Limb (tissue), 2 donors: ENCODE measurements around the gene LMNTD2.
"Not testable (repeated sequence)": the region's sequence is repeated elsewhere in the genome, so short reads cannot be mapped to it uniquely, and the experiment has no call there.

Experiments used
- DNase-seq, 2 donors: peaks; one replicate each; pipeline ENCODE4 v3.0.0-alpha.2; 2016; ENCODE audit errors: extremely low spot score in 2 of 2

Gene LMNTD2

DNA sequence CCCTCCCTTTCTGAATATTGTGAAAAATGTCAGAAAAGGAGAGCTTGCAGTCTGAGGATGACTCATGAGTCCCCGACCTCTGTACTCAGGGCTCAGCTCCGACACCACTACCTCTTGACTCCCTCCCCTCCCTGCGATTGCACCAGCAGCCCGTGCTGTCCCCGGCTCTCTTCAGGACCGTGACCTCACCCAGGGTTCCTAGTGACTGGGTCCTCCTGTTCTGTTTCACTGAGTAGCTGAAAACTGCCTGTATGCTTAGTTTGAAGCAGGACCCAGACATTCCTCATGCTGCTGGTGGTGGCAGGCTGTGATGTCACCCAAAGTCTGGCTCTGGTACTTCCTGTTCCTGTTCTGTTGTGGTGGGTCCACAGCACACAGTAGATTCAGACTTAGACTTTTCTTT is 27.4 kb upstream of the LMNTD2 start:
- DNase-seq: no peak

DNA sequence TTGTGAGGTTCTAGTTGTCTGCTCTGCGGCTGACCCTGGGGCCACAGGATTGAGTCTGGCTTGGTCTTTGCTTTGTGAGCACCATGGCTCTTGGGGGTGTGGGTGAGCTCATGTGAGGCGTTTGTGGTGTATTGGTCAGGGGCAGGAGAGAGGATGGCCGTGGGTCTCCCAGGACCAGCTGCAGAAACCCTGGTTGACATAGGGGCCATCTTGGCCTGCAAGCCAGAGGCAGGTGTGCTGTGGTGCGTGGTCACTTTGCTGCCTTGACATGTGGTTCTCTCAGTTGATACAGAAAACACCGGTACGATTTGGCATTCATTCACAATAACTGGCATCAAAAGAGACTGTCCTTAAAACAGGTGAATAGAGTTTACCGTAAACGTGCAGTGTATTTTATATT is 27.0 kb upstream of the LMNTD2 start:
- DNase-seq: no peak

DNA sequence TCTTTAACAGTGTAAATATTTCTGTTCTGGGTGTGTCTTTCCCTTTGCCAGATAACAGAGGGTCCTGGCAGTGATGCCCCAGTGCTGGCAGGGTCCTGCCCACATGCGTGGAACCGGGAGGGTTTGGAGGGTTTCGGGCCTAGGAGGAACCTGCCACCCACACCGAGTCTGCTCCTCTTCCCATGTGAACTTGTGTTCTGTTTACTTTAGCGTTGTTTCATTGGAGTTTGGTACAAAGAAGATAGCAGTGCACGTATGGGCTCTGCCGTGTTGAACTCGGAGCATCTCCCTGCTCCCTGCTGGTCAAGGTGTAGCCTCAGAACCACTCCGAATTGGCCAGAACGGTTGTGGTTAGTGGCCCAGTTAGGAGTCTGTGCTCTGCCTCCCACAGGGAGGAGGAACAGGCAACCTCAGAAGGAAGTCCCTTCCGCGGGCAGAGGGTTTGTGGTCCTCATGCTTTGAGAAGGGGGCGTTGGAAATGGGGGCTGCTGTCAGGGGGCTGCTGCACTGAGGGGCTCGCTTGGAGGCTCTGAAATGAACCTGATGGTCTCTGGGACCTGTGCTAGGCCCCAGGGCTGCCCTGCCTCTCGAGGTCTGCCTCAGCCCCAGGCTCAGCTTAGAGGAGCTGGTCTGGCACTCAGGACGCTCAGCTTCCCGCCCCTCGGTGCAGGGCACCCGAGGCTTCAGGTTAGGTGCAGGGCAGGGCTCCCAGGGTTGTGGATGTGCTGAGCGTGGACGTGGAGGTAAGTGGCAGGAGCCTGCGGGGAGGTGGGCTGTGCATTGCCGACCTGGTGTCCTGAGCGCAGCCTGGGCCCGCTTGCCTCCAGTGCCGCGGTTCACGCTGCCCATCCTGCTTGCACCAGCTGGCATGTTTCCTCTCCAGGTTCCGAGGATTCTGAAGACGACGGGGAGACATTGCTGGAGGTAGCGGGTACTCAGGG is 26.1 kb upstream of the LMNTD2 start:
- DNase-seq: no peak

DNA sequence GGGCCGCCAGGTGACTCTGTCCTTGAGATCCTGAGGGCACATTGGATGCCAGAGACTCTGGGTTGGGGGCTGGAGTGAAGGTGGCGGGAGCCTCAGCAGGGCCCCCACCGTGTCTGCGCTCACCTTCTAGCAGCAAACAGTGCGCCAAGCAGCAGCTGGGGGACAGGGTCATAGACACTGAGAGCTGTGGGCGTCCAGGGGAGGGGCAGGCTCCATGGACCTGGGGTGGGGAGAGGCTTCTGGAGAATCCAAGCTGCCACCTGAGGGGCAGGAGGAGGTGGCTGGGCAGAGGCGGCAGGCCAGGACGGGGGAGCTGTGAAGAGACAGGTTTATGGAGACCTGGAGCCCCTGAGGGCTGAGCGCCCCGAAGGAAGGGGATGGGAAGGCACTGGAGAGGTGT is 23.7 kb upstream of the LMNTD2 start:
- no peak for DNase-seq

DNA sequence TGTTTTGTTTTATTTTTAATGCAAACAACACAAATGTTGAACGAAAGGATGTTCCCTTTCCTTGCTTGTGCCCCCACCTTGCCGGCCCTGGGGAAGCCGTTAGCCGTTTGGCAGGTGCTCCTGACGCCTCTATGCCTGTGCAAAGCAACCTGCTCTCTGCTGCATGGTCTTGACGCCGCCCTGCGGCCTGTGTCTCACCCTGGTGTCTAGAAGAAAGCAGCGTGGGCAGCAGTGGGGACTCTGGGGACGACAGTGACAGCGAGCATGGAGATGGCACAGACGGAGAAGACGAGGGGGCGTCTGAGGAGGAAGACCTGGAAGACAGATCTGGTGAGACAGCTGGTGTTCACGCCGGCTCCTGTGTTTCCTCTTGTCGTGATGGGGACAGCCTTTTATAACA is 21.2 kb upstream of the LMNTD2 start:
- DNase-seq: no peak

DNA sequence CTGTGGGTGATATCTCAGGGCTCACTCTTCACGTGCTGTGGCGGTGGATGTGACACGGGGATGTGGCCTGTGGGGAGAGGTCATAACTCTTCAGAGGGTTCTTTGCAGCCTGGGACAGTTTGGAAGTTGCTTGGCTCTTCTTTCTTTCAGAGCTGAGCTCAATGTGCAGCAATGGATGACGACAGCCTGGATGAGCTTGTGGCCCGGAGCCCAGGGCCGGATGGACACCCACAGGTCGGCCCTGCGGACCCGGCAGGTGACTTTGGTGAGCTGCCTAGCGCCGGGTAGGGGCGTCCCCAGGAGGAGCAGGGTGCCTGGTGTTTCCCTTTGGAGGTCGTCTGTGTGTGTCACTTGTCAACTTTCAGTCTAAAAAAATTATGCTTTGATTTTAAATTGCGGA is 20.8 kb upstream of the LMNTD2 start:
- DNase-seq: no peak

DNA sequence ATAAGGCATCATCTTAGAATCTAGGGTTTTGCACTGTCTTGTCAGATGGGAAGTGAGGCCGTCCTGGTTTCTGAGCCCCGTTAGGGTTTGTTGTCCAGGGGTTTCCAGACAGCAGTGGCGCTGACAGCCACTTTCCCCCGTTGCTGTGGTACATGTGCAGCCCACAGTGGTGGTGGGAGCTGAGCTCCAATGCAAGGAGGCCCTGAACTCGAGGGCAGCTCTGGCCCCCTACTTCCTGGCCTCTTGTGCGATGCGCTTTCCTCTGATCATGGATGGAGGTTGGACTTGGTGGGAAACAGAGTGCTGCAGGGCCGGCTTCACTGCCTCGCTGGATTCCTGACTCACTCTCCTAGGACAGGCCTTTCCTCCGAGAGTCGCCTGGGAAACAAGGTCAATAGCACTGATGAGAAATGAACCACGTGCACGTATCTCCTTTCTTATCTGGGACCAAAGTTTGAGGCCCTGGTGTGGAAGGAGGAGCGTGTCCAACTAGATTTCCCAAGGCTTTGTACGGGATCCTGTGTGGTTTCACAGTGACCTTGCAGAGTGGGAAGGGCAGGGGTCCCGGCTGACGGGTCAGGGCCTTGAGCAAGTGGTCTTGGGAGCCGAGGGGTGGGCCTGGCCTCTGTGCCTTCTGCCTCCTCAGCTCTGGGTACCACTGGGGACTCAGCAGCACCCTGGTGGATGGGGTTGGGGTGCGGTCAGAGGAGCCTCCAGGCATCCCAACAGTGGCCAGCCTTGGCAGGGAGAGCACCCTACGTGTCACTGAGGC is 19.5 kb upstream of the LMNTD2 start:
- DNase-seq: no peak

DNA sequence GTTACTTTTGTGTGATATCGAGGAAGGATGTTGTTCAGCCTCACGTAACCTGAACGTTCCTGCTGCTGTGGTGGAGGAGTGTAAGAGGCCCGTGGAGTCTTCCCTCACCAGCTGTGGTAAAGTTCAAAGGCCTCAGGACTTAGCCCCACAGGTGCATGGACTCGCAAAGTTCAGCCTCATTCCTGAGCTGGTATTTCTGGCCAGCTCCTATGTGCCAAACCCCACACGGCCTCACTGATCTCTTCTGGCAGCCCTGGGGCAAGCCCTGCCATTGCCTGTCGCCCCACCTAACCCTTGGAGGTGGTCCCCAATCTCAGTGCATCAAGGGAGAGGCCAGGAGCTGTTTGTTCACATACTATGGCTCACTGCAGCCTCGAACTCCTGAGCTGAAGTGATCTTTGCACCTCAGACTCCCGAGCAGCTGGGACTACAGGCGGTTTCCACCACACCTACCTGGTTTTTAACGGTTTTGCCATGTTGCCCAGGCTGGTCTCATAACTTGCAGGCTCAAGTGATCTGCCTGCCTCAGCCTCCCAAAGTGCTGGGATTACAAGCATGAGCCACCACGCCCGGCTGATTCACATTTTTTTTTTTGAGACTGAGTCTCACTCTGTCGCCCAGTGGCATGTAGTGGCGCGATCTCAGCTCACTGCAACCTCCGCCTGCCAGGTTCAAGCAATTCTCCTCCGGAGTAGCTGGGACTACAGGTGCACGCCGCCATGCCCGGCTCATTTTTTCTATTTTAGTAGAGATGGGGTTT is 17.9 kb upstream of the LMNTD2 start:
- no peak for DNase-seq

DNA sequence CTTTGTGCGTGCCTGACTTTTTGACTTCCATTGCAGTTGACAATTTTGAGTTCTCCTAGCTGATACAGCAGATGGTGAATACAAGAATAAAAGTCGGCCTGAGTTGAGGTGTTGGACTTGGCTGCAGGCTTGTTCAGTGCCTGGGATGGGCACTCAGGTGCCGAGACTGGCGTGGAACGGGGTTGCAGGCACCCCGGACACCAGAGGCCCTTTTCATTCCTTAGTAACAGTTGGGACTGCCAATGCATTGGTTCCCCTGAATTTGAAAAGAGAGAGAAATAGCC is 17.0 kb upstream of the LMNTD2 start:
- no peak for DNase-seq

DNA sequence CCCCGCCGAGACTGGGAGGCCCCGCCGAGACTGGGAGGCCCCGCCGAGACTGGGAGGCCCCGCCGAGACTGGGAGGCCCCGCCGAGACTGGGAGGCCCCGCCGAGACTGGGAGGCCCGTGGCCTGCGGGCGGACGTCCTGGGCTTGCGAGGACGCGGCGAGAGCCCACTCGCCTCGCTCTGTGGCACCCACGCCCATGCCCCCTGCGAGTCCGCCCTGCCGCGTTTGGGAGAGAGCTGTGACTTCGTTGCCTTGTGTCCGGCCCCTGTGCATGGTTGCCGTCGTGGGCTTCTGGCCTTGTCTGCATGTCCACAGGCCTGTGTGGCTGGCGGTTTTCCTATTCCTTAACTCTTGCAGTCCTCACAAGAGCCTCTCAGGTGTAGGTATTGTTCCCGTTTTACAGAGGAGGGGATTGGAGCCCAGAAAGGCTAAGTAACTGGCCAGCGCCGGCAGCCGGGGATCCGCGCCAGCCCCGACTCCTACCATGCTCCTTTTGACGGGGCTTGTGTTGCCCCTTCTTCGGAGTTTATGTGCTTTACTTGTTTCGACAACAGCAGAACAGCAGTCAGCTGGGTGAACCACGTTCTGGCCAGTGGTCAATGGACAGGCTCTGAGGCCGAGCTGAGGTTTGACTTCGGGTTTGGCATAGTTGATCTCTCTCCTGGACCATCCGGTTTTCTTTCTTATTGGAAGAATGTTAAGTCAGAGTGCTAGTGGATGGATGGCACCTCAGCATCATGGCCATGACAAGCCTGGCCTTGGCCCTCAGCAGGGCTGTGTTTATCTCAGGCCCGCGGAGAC is 16.5 kb upstream of the LMNTD2 start:
- DNase-seq: no peak

DNA sequence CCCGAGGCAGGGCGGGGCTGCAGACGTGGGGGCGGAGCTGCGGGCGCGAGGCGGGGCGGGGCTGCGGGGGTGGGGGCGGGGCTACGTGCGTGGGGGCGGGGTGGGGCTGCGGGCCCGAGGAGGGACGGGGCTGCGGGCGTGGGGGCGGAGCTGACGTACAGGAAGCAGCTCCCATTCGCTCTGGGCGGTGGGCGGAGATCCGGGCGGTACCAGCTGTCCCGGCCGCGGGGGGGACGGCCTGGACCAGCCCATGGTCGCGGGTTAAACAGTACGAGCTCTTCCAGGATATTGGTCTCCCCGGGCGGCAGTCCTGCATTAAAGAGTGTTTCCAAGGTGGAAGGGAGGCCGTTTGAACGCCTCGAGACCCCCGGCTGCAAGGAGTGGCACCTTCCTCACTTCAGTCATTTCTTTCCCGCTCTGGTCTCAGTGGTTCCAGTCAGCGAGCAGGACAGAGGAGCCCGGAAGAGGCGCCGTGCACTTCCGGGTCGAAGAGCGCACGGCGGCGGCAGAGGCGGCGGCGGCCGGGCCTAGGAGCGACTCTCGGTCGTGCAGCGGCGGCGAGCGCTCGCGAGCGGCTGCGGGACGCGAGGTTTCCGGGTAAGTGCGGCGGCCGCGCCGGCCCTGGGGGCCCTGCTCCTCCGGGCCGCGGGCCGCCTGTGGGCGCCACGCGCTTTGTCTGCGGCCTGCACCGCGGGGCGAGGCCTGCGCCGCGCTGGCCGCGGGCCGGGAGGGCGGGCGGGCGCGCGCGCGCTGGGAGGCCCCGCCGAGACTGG is 15.6 kb upstream of the LMNTD2 start, which contains the start of gene PHRF1:
Gene PHRF1 (plus strand): TSS at position 475 of the 773 bp plus-strand sequence. CDS start 5,043 bp downstream, outside the sequence.
- peak; percentile 95 to 98 for DNase-seq

DNA sequence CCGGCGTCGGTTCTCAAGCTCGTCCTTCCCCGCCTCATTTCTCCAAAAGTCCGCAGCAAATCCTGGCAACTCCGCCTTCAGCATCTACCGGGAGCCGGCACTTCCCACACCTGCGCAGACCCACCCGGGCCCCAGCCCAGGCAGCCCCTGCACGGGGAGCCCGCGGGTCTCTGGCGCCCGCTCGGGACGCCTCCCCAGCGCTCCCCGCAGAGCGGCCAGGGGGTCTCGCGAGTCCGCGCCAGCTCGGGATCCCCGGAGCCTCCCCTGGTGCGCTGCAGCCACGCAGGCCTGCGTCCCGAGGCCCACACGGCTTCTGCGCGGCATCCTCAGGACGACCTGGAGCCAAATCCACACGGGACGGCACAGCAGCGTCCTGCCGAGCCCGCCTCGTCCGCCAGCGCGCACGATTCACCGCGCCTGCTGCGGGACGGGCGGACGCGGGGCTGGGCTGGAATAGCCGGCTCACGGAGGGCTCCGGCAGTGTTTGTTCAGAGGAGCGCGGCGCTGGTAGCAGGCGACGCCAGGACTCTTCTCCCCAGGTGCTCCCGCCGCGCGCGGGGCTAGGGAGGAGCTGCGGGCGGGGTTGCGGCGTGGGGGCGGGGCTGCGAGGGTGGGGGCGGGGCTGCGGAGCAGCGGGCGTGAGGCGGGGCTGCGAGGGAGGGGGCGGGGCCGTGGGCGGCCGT is 14.9 kb upstream of the LMNTD2 start:
- no peak for DNase-seq

DNA sequence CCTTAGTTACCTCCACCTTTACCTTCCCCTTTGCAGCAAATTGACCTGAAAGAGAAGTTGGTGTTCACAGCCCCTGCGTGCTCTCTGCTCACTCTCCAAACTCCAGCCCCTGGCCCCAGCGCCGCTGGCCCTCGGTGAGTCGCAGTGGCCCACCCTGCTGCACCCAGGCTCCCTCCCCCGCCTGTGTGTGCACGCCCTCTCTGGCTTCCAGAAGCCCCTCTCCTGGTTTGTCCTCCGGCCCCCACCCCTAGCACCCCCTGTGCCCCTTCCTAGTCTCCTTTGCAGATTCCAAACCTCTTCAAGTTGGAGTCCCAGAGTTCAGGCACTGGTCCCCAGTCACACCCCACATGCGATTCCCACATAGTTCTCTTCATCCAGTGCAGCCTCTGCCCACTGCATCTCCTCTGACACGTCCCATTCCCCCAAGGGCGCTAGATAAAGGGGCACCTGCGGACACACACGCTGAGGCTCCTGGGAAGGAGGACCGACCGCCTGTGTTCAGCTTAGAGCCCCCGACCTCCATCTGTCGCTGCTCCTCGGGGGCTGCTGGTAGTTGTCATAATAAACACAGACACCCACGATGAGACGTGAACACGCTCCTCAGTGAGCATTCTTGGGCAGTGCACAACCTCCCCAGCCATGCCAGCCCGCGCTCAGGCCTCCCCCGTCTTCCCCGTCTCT is 14.2 kb upstream of the LMNTD2 start:
- no peak for DNase-seq

DNA sequence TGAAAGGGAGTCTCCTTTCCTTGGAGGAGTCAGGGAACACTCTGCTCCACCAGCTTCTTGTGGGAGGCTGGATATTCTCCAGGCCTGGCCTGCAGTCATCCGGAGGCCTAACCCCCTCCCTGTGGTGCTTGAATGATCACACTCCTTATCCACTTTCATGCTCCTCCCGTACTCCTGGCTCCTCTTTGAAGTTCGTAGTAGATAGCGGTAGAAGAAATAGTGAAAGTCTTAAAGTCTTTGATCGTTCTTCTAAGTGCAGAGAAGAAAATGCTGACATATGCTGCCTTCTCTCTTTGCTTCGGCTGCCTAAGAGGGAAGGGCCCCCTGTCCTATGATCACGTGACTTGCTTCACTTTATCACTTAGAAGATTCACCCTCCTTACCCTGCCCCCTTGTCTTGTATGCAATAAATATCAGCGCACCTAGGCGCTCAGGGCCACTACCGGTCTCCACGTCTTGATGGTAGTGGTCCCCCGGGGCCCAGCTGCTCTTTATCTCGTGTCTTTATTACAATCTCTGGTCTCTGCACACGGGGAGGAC is 13.6 kb upstream of the LMNTD2 start:
- DNase-seq: not testable (repeated sequence)

DNA sequence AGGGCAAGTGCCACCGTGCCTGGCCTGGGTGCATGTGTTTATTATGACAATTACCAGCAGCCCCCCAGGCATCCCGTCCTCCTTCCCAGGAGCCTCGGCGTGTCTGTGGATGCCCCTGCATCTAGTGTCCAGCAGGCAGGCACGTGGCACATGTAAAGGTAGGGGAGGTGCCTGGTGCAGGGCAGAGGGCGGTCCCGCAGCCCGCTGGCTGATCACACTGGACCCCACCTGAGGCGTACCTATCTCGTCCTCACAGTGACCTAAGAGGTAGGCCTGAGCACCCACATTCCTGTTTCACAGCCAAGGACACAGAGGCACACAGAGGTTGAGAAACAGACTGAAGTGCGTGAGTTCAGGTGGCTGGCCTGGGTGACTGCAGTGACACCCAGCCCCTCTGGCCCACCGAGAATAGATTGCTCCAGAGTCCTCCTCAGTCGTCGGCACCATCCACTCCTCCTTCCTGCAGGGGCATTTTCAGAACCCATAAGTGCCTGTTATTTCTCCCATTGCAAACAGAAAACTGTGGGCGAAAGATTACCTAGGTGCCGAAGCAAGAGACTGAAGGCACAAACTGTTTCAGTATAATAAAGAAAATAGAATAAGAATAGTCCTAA is 12.7 kb upstream of the LMNTD2 start:
- DNase-seq: no peak

DNA sequence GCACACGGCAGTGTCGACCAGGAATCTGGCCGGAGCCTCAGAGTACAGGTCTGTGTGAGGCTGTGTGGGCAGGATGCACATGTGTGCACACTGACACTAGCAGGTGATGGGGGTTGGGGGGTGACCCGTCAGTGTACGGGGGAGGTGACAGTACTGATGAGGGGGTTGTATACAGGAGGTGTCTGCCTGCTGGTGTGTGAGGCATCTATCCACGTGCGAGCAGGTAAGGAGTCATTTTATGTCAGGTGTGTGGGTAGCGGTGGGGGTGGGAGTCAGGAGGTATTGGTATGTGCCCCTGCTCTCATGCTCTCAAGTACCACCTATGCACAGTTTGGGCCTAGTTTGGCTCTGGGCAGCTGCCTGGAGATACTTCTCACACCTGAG is 11.3 kb upstream of the LMNTD2 start:
- no peak for DNase-seq

DNA sequence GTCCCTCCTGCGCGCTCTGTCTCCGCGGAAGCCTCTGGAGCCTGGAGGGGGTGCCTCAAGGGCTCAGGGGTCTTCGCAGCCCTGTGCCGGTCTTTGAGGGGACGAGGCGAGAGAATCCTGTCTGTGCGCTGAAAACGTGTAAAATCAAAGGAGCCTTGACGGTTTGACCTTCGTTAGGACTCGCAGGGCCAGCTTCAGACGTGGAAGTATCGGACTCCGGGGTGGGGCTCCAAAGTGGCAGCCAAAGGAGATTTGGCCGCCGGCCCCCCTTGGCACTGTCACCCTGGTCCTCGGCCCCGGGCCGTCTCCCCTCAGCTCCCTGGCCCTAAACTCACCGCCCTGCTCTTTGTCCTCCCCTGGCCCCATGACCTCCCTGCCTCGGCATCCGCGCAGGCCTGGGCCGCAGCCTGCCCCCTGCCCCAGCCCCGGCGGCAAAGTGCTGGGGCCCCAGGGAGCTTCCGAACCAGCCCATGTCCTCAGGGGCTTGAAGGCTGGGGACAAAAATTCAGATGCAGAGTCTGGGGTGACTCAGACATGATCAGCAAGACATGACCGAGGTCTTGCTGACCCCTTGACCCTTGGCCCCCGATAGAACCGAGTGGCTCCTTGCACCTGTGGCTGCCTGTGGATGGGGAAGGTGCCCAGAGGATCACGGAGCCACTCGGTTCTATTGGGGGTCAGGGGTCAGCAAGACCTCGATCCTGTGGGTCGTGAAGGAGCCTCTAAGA is 8.8 kb upstream of the LMNTD2 start:
- DNase-seq: no peak
